Measurements from ENCODE around the gene GJB2. TPM values are rescaled to one million over a fixed set of nuclear protein-coding genes. Genes with fewer than 3 reads are reported as not detected.

Gene GJB2
- total RNA-seq, 2 experiments from 2014 or later: 0.19 to 0.25 TPM

GRCh38 chr13:20209948-20210347 lies 17.2 kb upstream of the GJB2 start:
- H3K9me3 ChIP-seq (ENCODE audit: control insufficient read depth in 1 of 2, insufficient read depth in 1 of 2, low read length in 2 of 2): no peaks in the 10 kb centered on the region
- DNase-seq (no peak), ATAC-seq (ENCODE audit: poor library complexity) (no peak)
- H3K27ac ChIP-seq (ENCODE audit: low read depth in 1 of 2, low read length in 2 of 2): no peak overlapping the region
- H3K36me3 ChIP-seq (ENCODE audit: insufficient read depth, low read length): no peaks in the 10 kb centered on the region
- H3K27ac Mint-ChIP-seq: no peak overlapping the region
- H3K4me3 Mint-ChIP-seq: no peak overlapping the region
- intact Hi-C loops (cut with DNase I, micrococcal nuclease): no loop called here
- H3K9me3 Mint-ChIP-seq: no peaks in the 10 kb centered on the region
- H3K27me3 Mint-ChIP-seq: peaks cover 15% of the 10 kb centered on the region
- ChIA-PET CTCF (no interaction called here), POLR2A (no interaction called here)
- TF ChIP-seq CTCF (IDR thresholded peaks at IDR 0.05): no peak
- no peaks in the 10 kb centered on the region for H3K4me1 ChIP-seq (ENCODE audit: insufficient read depth, low read length)
- H3K36me3 Mint-ChIP-seq (ENCODE audit: low read depth): no peaks in the 10 kb centered on the region
- no peak overlapping the region for H3K4me3 ChIP-seq (ENCODE audit: low read length)
- H3K4me1 Mint-ChIP-seq (ENCODE audit: low read depth): no peaks in the 10 kb centered on the region
- peaks cover 0 to 19% of the 10 kb centered on the region in 2 experiments for H3K27me3 ChIP-seq (ENCODE audit: control insufficient read depth in 1 of 2, insufficient read depth in 2 of 2, low read length in 2 of 2)

DNA sequence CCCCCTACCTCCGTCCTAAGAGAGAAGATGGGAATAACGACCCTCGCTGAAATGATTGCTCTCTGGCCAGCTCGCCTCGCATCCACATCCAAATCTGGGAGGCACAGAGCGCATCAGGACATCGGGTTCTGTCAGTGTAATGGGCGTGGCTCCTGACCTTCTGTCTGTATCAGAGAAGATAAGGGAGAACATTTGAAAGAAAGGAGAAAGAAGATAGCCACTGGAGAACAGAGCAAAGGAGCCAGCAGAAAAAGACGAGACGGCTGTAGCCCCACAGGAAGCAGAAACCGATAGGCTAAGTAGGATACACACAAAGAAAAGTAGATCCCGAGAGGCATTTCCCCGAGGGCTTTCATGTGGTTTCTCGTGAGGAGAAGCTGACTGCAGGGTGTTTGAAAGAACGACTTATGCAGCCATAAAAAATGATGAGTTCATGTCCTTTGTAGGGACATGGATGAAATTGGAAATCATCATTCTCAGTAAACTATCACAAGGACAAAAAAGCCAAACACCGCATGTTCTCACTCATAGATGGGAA lies 14.0 kb upstream of the GJB2 start:
- no peaks in the 10 kb centered on the region for H3K4me1 ChIP-seq (ENCODE audit: insufficient read depth, low read length)
- ChIA-PET CTCF (interaction anchor here (1.6 kb wide), 1 partner anchor 9 kb away, joined by 4 read pairs; no protein-coding TSS in a partner anchor), POLR2A (no interaction called here)
- Mint-ChIP-seq H3K27ac (no peak overlapping the region), H3K27me3 (peaks cover 19% of the 10 kb centered on the region), H3K36me3 (ENCODE audit: low read depth) (no peaks in the 10 kb centered on the region), H3K9me3 (peaks cover under 1% of the 10 kb centered on the region), H3K4me1 (ENCODE audit: low read depth) (no peaks in the 10 kb centered on the region), H3K4me3 (no peak overlapping the region)
- TF ChIP-seq CTCF (IDR thresholded peaks at IDR 0.05): no peak
- no peaks in the 10 kb centered on the region for H3K36me3 ChIP-seq (ENCODE audit: insufficient read depth, low read length)
- peaks cover 0 to 23% of the 10 kb centered on the region in 2 experiments for H3K27me3 ChIP-seq (ENCODE audit: control insufficient read depth in 1 of 2, insufficient read depth in 2 of 2, low read length in 2 of 2)
- ATAC-seq (ENCODE audit: poor library complexity) (no peak), DNase-seq (no peak)
- no peak overlapping the region for H3K27ac ChIP-seq (ENCODE audit: low read depth in 1 of 2, low read length in 2 of 2)
- intact Hi-C loops (cut with DNase I, micrococcal nuclease): no loop called here
- H3K9me3 ChIP-seq (ENCODE audit: control insufficient read depth in 1 of 2, insufficient read depth in 1 of 2, low read length in 2 of 2): peaks cover 0 to 4% of the 10 kb centered on the region in 2 experiments
- H3K4me3 ChIP-seq (ENCODE audit: low read length): no peak overlapping the region

- peaks cover 0 to 23% of the 10 kb centered on the region in 2 experiments for H3K27me3 ChIP-seq (ENCODE audit: control insufficient read depth in 1 of 2, insufficient read depth in 2 of 2, low read length in 2 of 2)
- H3K9me3 Mint-ChIP-seq: peaks cover 2% of the 10 kb centered on the region
- no peaks in the 10 kb centered on the region for H3K36me3 Mint-ChIP-seq (ENCODE audit: low read depth)
- ATAC-seq (ENCODE audit: poor library complexity) (no peak), DNase-seq (no peak)
- no peak overlapping the region for H3K27ac Mint-ChIP-seq
- peaks cover 19% of the 10 kb centered on the region for H3K27me3 Mint-ChIP-seq
- no peak overlapping the region for H3K4me3 ChIP-seq (ENCODE audit: low read length)
- H3K4me3 Mint-ChIP-seq: no peak overlapping the region
- intact Hi-C loops (cut with DNase I, micrococcal nuclease): no loop called here
- no peaks in the 10 kb centered on the region for H3K36me3 ChIP-seq (ENCODE audit: insufficient read depth, low read length)
- no peak for TF ChIP-seq CTCF (IDR thresholded peaks at IDR 0.05)
- ChIA-PET POLR2A (no interaction called here), CTCF (interaction anchor here (1.6 kb wide), 1 partner anchor 9 kb away, joined by 4 read pairs; no protein-coding TSS in a partner anchor)
- no peaks in the 10 kb centered on the region for H3K4me1 ChIP-seq (ENCODE audit: insufficient read depth, low read length)
- no peak overlapping the region for H3K27ac ChIP-seq (ENCODE audit: low read depth in 1 of 2, low read length in 2 of 2)
- H3K9me3 ChIP-seq (ENCODE audit: control insufficient read depth in 1 of 2, insufficient read depth in 1 of 2, low read length in 2 of 2): peaks cover 0 to 5% of the 10 kb centered on the region in 2 experiments
- no peaks in the 10 kb centered on the region for H3K4me1 Mint-ChIP-seq (ENCODE audit: low read depth)
Measured at GRCh38 chr13:20206065-20206697, 13.4 kb upstream of the GJB2 start.
